HG03280 (cell line): ENCODE data around the gene BTBD9.

ENCODE experiments used
- ATAC-seq: cut with Tn5 transposase; IDR thresholded peaks from one replicate; pipeline ENCODE4 v1.9.1; 2021; ENCODE audit warnings: mild to moderate bottlenecking, moderate library complexity; ENCODE audit not compliant: unreplicated experiment

BTBD9 gene

GRCh38 chr6:38264605-38265004 lies 375.1 kb downstream of the BTBD9 start:
- ATAC-seq = no peak

- no peak for ATAC-seq
Measured at GRCh38 chr6:38262609-38263008, 377.1 kb downstream of the BTBD9 start.

- no peak for ATAC-seq
Measured at GRCh38 chr6:38262026-38262425, 377.7 kb downstream of the BTBD9 start.

- ATAC-seq = no peak
Measured at GRCh38 chr6:38261626-38262025, 378.1 kb downstream of the BTBD9 start.

- no peak for ATAC-seq
Measured at GRCh38 chr6:38259736-38260135, 380.0 kb downstream of the BTBD9 start.

GRCh38 chr6:38248500-38249234 lies 391.1 kb downstream of the BTBD9 start:
- ATAC-seq = no peak

GRCh38 chr6:38245295-38245694 lies 394.4 kb downstream of the BTBD9 start:
- no peak for ATAC-seq

GRCh38 chr6:38244869-38245268 lies 394.9 kb downstream of the BTBD9 start:
- no peak for ATAC-seq

- ATAC-seq = no peak
Measured at GRCh38 chr6:38241200-38241871, 398.4 kb downstream of the BTBD9 start.

GRCh38 chr6:38239719-38240451 lies 399.8 kb downstream of the BTBD9 start:
- ATAC-seq = no peak

- ATAC-seq = no peak
Measured at GRCh38 chr6:38236631-38237030, 403.1 kb downstream of the BTBD9 start.

GRCh38 chr6:38234934-38235682 lies 404.6 kb downstream of the BTBD9 start:
- peak; percentile 71 for ATAC-seq

GRCh38 chr6:38234141-38234540 lies 405.6 kb downstream of the BTBD9 start:
- no peak for ATAC-seq

GRCh38 chr6:38233161-38233791 lies 406.5 kb downstream of the BTBD9 start:
- ATAC-seq = no peak

GRCh38 chr6:38225766-38226165 lies 414.0 kb downstream of the BTBD9 start:
- ATAC-seq = no peak

- ATAC-seq = no peak
Measured at GRCh38 chr6:38221251-38221650, 418.5 kb downstream of the BTBD9 start.

GRCh38 chr6:38220069-38220723 lies 419.5 kb downstream of the BTBD9 start:
- no peak for ATAC-seq

GRCh38 chr6:38218235-38218634 lies 421.5 kb downstream of the BTBD9 start:
- ATAC-seq = no peak

- no peak for ATAC-seq
Measured at GRCh38 chr6:38216451-38216850, 423.3 kb downstream of the BTBD9 start.

GRCh38 chr6:38215651-38216311 lies 423.9 kb downstream of the BTBD9 start:
- no peak for ATAC-seq
